Stimulated activated CD8-positive, alpha-beta memory T cell treated with anti-CD3 and anti-CD28 coated beads, Interleukin-15, amount 100 ng/mL, for 48 hours (primary cell): ENCODE measurements around the gene CHCHD3.
"Not testable (repeated sequence)": the region's sequence is repeated elsewhere in the genome, so short reads cannot be mapped to it uniquely, and the experiment has no call there.

Source experiments
- DNase-seq, 2 donors: peaks; one replicate each; pipeline ENCODE4 v3.0.0-alpha.2; 2020; ENCODE audit warnings: low read depth in 2 of 2

The CHCHD3 gene

DNA sequence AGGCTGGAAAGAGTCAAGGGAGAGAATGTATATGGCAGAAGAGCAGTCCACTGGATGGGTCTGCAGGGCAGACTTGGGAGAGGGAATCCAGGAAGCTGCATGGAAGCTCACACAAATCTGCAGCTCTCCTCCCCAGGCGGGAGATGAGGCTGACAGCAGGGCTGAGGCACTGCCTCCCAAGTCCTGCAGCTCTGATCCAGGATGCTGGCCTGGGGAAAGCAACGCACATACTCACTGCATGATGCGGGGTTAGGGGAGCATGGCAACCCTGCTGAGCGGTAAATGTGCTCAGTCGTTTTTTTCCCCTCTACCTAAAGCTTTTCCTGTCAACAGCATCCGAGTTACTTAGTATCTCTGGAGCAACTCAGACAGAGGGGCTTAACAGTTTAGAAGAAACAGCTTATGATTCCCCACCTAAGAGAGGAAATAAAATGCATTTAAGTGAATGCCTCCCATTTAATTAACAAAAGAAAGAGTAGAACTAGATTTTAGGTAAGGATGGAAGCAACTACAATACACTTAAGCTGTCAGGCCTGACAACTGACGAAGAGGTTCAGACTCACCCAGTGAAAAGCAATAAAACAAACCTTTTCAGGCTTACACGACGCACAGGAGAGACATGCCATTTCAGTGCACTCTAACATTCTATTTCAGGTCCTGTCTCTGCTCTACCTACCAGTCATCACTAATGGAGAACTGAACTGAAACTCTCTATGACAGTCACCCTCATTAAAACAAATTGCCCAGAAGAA is 37.0 kb downstream of the CHCHD3 start:
- no peak for DNase-seq

DNA sequence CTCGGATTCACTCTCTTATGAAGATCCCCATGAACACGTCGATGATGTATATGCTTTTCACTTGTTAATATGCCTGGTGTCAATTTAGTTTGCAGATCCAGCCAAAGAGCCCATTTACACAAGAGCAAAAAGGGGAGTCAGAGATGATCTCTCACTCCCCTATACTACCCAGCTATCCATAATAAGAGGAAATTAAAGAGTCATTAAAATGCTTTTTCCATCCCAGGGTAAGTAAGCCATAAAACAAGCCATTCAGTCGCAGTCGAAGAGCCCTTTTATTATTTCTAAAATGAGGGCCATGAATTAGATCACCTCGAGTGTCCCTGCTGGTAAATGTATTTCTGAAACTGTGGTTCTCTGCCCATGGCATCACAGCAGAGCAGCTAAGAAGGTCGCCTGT is 41.2 kb downstream of the CHCHD3 start:
- DNase-seq: no peak

DNA sequence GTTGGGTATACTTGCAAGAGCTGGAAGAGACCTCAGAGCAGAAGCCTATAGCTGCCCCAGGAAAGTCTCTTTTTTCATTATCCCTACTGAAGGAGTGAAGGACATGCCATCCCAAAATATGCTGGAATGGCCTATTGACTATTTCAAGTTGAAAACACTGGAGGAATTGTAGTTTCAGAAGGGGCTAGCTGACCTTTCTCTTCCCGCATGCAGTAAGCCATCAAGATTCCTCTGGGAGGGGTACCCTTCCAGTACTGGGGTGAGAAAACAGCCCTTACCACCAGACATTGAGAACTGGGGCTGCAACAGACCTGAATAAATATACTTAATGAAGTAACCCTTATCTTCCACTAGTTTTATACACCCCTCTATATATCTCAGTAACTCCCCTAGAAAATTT is 41.7 kb downstream of the CHCHD3 start:
- DNase-seq: no peak

DNA sequence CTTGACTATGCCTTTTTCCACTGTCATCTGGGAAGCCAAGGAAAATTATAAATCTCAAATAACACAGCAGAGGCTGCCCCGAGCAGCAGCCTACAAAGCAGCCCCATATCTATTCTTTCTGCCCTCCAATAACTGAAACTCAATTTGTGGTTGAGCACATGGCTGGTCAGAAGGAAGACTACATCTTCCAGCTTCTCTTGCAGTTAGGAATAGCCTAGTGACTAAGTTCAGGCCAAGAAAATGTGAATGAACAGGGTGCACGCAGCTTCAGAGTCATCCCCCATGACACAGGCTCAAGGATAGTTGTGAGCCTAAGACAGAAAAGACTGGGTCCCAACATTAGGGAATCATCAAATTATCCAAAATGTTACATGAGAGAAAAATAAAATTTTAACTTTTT is 42.3 kb downstream of the CHCHD3 start:
- no peak for DNase-seq

DNA sequence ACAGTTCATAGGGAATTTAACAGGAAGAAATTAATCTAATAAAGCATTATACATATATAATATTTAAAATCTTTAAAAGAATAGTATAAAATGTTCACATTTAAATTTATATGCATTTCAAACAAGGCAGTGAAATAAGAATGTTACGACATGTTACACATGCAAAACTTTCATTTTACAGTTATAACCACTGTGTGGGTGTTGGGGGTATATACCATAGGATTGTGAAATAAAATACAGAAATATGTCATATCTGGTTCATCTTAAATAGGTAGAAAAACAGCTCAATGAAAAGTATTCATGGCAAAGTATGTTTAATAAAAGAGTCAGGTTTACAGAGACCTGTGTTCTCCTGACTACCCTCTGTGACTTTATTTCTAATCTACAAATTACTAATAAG is 45.6 kb downstream of the CHCHD3 start:
- no peak for DNase-seq

DNA sequence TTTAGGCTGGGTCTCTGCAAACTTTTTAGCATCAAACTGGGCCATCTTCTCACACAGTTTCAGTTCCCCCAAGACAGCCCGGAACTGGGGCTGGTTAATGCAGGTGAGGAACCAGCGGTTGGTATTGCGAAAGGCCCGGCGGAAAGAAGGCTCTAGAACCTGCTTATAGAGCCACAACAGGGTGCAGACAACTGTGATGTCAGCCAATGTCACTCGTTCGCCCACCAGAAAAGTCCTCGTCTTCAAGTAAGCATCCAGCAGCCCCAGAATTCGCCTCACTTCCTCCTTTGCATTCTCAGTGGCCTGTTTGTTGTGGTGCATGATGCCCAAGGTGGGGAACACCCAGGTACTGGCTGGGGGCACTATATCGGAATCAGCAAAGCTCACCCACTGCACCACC is 46.6 kb downstream of the CHCHD3 start:
- not testable (repeated sequence) for DNase-seq

DNA sequence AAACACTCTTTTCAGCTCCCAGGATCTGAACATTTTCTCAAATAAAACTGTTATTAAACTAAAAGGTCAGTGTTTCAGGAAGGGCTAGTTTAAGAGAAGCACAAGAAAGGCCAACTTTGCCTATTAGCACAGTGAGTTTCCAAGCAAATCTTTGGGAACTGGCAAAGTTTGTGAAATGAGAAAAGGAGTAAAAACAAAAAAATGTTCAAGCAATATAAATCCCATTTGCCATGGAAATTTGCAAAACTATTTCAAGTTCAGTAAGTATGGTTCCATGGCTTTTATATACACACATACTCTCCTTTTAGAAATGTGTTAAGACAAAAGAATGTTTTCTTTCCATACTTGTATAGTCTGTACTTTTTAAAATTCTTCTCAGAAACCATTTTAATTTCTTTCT is 51.5 kb downstream of the CHCHD3 start:
- no peak for DNase-seq

DNA sequence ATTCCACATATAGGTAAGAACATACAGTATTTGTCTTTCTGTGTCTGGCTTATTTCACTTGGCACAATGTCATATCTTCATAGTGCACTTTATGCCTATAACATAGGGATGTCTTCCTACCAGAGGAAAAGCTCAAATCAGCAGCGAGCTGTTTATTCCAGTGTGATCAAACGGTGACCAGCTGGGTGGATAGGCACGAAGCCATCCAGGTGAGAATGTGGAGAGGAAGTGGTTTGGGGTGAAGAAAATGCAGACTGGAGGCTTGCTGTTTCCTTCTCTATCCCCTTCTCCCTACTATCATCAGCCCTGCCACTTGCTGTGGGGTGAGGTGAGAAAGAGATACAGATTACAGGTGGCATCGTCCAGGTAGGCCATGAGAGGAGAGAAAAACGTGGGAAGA is 52.4 kb downstream of the CHCHD3 start:
- no peak for DNase-seq

DNA sequence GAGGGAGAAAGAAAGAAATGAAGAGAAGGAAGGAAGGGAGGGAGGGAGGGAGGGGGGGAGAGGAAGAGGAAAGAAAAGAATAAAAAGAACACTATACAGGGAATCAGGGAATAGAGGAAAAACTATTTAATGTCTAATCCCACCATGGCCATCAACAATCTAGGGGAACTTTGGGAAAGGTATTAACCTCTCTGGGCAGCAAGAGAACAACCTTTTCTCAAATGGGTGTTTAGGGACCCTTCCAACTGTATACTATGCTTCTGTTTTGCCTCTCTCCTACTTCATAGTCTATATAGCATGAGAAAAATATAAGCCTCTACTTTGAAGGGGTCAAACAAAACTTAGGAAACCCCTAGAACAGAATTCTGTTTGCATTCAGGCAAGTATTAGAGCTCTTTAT is 54.5 kb downstream of the CHCHD3 start:
- DNase-seq: no peak

DNA sequence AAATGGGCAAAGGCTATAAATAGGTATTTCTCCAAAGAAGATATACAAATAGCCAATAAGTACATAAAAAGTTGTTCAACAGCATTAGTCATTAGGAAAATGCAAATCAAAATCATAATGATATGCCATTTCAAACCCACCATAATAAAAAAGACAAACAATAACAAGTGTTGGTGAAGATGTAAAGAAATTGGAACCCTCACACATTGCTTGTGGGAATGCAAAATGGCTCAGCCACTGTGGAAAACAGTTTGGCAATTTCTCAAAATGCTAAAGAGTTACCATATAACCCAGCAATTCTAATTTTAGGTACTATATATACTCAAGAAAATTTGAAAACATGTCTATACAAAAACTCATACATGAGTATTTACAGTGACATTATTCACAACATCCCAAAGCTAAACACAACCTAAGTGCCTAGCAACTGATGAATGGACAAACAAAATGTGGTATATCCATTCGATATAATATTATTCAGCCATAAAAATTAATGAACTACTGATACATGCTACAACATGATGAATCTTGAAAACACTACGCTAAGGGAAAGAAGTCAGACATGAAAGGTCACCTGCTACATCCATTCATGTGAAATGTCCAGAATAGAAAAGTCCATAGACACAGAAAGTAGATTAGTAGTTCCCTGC is 55.6 kb downstream of the CHCHD3 start:
- DNase-seq: no peak

DNA sequence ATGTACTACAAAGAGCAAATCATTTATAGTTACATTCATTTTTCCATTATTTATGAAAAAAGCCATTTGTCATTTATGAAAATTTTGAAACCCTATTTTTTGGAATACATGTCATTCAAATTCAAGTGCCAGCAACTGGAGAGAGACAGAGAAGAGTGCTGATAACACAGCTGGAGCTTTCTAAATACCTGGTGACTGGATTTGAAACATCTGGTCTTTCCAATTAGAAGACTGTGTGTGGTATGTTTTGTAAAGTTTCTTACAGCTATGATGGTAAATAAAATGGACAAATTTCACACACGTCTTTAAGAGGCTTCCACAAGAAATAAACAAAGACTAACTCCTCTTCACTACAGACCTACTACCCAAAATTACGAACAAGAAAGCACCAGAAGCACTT is 56.8 kb downstream of the CHCHD3 start:
- no peak for DNase-seq

DNA sequence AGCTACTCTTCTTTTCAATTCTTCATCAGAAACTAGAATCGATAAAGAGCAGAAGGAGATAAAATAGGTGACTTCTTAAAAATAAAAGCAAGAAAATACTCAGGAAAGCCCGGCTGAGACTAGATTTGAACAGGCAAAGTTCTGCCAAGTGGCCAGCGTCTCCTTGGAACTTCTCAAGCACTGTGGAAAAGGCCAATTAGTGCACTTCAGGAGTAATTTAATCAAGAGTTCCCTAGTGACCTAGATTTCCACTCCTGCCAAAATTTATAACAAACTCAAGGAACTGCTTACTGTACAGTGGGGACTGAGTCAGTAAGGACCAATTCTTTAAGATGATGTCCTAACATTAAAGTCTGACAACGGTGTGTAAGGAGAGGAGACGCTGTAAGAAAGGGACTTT is 57.3 kb downstream of the CHCHD3 start:
- no peak for DNase-seq

DNA sequence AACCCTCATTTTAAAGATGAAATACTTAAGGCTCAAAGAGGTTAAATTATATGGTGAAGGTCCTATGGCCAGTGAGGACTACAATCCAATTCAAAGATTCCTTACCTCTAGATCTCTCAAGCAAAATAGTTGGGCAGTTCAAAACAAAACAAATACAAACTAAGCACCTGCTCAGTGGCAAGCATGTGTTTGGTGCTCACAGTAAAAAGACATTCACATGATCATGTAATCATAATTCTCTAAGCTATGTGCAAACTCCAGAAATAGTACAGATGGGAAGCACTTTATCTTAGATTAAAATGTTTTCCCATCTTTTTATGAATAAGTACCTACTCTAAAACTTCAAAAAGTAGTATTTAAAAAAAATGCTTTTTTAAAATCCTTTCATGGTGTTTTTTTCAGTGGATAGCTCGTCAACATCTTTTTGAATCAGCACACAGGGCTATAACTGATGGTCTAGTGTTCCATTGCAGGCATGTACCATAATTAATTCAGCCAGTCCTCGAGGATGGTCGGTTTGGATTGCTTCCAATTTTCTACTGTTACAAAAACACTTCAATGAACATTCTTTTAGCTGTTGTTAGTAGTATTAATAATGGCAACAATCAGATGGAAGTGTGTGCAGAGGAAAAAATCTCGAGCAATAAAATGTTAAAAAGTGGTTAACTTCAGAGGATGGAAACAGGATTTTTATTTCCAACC is 58.4 kb downstream of the CHCHD3 start:
- DNase-seq: no peak

DNA sequence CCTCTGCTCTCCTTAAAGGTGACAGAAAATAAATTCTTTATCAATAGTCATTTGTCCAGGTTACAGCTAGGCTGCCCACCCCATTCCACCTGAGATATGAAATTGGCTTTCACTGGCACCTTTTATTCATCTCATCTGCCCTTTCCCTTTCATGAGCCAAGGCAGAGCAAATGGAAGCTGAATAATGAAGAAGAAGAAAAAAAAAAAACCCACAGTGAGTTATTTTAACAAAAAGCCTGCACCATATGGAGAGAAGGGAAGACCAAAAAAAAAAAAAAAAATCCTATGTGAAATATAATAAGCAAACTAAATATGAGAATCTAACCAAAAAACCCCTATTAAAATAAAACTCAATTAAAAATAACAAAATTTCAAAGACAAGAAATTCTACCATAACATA is 59.2 kb downstream of the CHCHD3 start:
- DNase-seq: no peak

DNA sequence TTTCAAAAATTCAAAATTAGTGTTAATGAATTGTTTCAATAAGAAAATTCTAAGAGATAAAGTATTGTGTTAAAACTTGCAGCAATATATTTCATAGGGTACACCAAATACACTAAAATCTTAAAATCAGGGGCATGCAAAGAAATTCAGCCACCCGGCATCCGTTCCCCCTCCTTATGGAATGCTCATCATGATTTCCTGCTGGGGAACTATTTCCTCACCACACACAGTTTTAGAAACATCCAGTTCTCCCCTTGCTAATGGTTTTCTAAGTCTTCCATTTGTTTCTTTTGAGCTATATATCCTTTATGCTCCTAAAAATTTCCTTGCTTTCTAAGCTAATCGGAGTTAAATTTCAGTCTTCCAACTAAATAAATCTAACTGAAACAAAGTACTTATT is 60.7 kb downstream of the CHCHD3 start:
- no peak for DNase-seq

DNA sequence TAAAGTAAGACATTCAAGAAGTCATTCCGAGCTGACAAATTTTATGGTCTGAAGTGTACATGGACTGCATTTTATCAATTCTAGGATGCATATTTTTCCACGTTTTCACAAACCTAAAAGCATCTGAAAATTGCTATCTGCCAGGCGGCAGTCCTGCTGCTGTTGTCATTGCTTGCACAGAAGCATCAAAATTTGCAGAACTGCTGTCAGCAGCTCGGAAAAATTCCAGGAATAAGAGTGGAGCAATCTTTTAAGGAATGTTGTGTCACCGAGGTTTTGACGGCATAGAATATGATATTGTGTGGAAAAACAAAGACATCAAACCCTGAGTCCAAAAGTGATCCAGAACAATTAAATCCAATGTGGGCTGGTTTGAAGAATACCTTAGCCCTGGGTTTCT is 61.4 kb downstream of the CHCHD3 start:
- no peak for DNase-seq

DNA sequence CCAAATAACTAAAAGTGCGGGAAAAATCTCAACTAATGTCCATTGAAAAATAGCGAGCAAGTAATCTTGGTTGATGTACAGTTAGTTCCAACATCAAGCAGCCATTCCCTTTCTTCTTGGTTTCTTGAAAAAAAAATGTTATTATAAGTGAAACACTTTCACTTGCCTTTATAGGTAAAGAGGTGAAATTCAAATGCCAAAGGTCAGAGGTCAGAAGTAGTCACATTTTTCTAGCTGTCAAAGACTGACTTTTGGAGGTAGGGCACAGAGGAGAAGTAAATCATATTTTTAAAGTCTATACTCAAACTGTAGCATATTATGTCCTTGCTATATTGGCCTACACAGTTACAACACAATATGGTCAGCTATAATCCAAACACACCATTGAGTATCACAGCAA is 62.3 kb downstream of the CHCHD3 start:
- no peak for DNase-seq

DNA sequence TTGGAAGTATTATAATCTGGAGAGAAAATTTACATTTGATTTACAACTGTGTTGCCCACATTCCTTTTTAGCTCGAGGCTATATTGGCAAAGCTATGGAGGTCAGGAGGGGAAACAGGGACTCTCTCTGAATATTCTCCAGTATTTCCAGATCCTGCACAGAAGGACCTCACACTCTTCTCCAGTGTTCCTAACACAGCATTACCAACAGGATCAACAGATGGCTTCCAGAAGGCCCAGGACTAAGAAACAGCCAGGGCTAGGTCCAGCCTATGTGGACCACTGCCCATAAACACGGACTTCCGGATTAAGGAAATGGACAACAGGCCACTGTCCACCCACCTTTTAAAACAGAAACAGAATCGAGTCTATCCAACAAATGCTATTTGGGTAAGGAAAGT is 65.3 kb downstream of the CHCHD3 start:
- no peak for DNase-seq

DNA sequence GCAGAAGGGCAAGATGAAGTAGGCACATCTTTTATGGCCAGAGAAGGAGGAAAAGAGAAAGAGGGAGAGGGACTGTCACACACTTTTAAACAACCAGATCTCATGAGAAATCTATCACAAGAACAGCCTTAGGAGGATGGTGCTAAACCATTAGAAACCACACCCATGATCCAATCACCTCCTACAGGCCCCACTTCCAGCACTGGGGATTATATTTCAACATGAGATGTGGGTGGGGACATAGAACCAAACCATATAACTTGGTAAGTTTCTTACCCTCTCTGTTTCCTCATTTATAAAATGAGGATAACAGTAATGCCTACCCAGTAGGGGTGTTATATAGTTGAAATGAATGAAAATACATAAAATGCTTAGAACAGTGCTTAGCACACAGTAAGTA is 66.0 kb downstream of the CHCHD3 start:
- DNase-seq: no peak

DNA sequence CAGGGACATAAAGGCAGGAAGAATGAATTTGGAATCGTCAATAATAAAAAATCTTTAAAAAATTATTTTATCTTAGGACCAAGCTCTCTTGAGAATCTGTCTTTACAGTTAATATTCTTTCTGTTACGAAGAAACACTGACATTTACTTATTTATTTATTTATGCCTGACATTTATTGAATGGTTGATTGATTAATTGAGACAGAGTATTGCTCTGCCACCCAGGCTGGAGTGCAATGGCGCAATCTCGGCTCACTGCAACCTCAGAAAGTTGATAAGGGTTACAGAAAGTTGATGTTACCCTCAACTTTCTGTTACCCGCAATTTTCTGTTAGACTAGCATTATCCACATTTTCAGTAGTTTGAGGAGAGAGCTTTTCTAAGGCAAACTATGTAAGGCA is 70.1 kb downstream of the CHCHD3 start:
- no peak for DNase-seq

DNA sequence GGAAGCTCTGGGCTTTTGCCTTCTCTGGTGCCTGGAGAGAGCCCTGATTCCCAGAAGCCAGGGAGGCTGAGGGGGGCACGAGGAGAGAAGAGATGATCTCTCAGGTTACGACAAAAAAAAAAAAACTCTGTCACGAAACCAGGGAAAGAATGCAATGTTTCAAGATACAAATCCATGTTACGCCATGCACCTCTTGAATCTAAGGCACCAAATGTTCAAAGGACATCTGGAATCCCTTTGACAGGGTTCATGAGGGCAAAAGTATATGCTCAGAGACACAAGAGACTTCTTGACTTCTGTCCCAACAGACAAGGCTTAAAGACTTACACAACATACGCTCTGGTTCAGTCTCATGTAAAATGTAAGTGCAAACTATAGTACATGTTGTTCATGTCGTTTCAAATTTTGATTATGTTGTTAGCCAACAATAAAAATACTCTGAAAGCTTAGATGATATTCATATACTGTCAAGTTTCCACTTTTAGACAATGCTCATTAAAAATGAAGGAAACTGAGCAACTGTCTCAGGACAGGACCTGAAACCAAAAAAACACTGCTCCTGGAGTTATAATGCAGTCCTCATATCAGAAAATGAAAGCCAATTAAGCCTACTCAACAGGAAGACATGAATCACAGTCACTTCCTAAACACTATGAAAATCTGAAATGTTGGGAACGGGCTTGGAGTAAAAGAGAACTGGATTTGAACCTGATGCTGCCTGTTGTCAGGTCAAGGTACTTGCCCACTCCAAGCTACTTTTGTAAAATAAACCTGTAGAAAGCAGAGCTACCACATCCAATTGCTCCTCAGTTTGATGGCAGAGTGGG is 72.3 kb downstream of the CHCHD3 start:
- DNase-seq: no peak

DNA sequence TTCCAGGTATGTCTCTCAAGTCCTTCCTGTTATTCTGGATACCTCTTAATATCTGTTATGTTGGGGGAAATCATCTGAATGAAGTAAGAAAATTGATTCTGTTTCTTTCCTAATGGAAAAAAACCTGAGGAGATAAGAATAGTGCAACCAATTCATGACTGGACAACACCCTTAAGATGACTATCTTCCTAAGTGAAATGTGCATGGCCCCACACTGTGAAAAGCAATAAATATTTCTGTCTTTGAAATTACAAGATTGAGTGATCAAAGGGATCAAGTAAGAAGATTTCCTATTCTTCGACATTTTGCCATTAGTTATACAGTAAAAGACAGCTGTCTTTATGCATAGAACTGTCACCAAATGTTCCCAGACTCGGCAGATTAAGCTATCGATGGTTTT is 73.9 kb downstream of the CHCHD3 start:
- no peak for DNase-seq
